HEK293 (cell line): ENCODE results near the gene NUMA1.

Source experiments
- CTCF ChIA-PET: fragments of 350-600 bp; formaldehyde crosslinking; extraction: SDS; loops from one replicate; lab custom pipeline; 2021; ENCODE audit warnings: antibody characterized with exemption; lab: Yijun Ruan, JAX
- POLR2A ChIA-PET: fragments of 300-600 bp; formaldehyde crosslinking; extraction: SDS; loops from one replicate; lab custom pipeline; 2020; ENCODE audit warnings: antibody characterized with exemption, inconsistent platforms; lab: Yijun Ruan, JAX
- H3K27ac ChIP-seq: fragments of 200-500 bp; sonication (Bioruptor generic); 2 replicates; pipeline ENCODE4 v1.5.1; 2014; ENCODE audit warnings: low read depth, low read length, control low read depth, inconsistent platforms; ENCODE audit errors: extremely low read depth
- H3K36me3 ChIP-seq, 2 experiments: fragments of 200-500 bp in 1 of 2; sonication (Bioruptor generic) in 1 of 2; 1 replicate in 1 of 2; 2 replicates in 1 of 2; pipeline ENCODE4 v1.5.1; 2014 to 2017; ENCODE audit warnings: inconsistent platforms in 2 of 2, low read length in 2 of 2; ENCODE audit not compliant: control insufficient read depth in 2 of 2, insufficient read depth in 1 of 2
- H3K4me1 ChIP-seq: fragments of 200-500 bp; sonication (Bioruptor generic); 2 replicates; pipeline ENCODE4 v1.5.1; 2014; ENCODE audit warnings: mild to moderate bottlenecking, low read length, inconsistent platforms; ENCODE audit not compliant: control insufficient read depth, insufficient read depth
- H3K4me3 ChIP-seq: 2 replicates; pipeline ENCODE4 v1.5.1; 2011; ENCODE audit warnings: low read depth, mild to moderate bottlenecking, control low read depth, low read length, moderate library complexity
- H3K9me3 ChIP-seq: fragments of 200-500 bp; sonication (Bioruptor generic); 2 replicates; pipeline ENCODE4 v1.5.1; 2014; ENCODE audit warnings: low read depth, low read length, inconsistent platforms; ENCODE audit not compliant: control insufficient read depth, insufficient read depth
- BCL11B ChIP-seq: fragments of 450-650 bp; formaldehyde crosslinking; IDR thresholded peaks from 2 replicates; pipeline ENCODE4 v1.5.1; 2016; ENCODE audit warnings: low read depth, missing biosample characterization, missing genetic modification characterization
- GLI4 ChIP-seq: fragments of 450-650 bp; formaldehyde crosslinking; IDR thresholded peaks from 2 replicates; pipeline ENCODE4 v1.5.1; 2016; ENCODE audit warnings: missing biosample characterization, missing genetic modification characterization
- KLF8 ChIP-seq: fragments of 450-650 bp; formaldehyde crosslinking; IDR thresholded peaks from 2 replicates; pipeline ENCODE4 v1.5.1; 2016; ENCODE audit warnings: missing biosample characterization, missing genetic modification characterization
- SCRT2 ChIP-seq: fragments of 450-650 bp; formaldehyde crosslinking; IDR thresholded peaks from 2 replicates; pipeline ENCODE4 v1.5.1; 2016; ENCODE audit warnings: missing biosample characterization, missing genetic modification characterization
- ZIC2 ChIP-seq: fragments of 450-650 bp; formaldehyde crosslinking; IDR thresholded peaks from 2 replicates; pipeline ENCODE4 v1.5.1; 2016; ENCODE audit warnings: missing biosample characterization, missing genetic modification characterization
- ZNF174 ChIP-seq: fragments of 450-650 bp; formaldehyde crosslinking; IDR thresholded peaks from 2 replicates; pipeline ENCODE4 v1.5.0; 2017; ENCODE audit warnings: missing biosample characterization, mild to moderate bottlenecking, missing genetic modification characterization
- ZNF221 ChIP-seq: fragments of 450-650 bp; formaldehyde crosslinking; IDR thresholded peaks from 2 replicates; pipeline ENCODE4 v1.5.1; 2017; ENCODE audit warnings: missing biosample characterization, missing genetic modification characterization, borderline replicate concordance
- ZNF23 ChIP-seq: fragments of 450-650 bp; formaldehyde crosslinking; IDR thresholded peaks from 2 replicates; pipeline ENCODE4 v1.5.1; 2016; ENCODE audit warnings: missing biosample characterization, missing genetic modification characterization, borderline replicate concordance
- ZNF280D ChIP-seq: fragments of 450-650 bp; formaldehyde crosslinking; IDR thresholded peaks from 2 replicates; pipeline ENCODE4 v1.5.1; 2016; ENCODE audit warnings: missing biosample characterization, missing genetic modification characterization
- ZNF292 ChIP-seq: fragments of 450-650 bp; formaldehyde crosslinking; IDR thresholded peaks from 2 replicates; pipeline ENCODE4 v1.5.1; 2016; ENCODE audit warnings: low read depth, missing biosample characterization, missing genetic modification characterization, borderline replicate concordance
- ZNF391 ChIP-seq: fragments of 450-650 bp; formaldehyde crosslinking; IDR thresholded peaks from 2 replicates; pipeline ENCODE4 v1.5.1; 2016; ENCODE audit warnings: low read depth, missing biosample characterization, missing genetic modification characterization, borderline replicate concordance
- ZNF394 ChIP-seq: fragments of 450-650 bp; formaldehyde crosslinking; IDR thresholded peaks from 2 replicates; pipeline ENCODE4 v1.5.1; 2016; ENCODE audit warnings: missing biosample characterization, missing genetic modification characterization, mild to moderate bottlenecking, moderate library complexity, borderline replicate concordance
- ZNF398 ChIP-seq: fragments of 450-650 bp; formaldehyde crosslinking; IDR thresholded peaks from 2 replicates; pipeline ENCODE4 v1.5.1; 2017; ENCODE audit warnings: missing biosample characterization, missing genetic modification characterization
- ZNF560 ChIP-seq: fragments of 450-650 bp; formaldehyde crosslinking; IDR thresholded peaks from 2 replicates; pipeline ENCODE4 v1.5.1; 2017; ENCODE audit warnings: missing biosample characterization, missing genetic modification characterization, borderline replicate concordance
- ZNF561 ChIP-seq: fragments of 450-650 bp; IDR thresholded peaks from 2 replicates; pipeline ENCODE4 v1.5.1; 2018; ENCODE audit warnings: missing biosample characterization, missing genetic modification characterization, borderline replicate concordance
- ZNF600 ChIP-seq: fragments of 450-650 bp; formaldehyde crosslinking; IDR thresholded peaks from 2 replicates; pipeline ENCODE4 v1.5.1; 2016; ENCODE audit warnings: missing biosample characterization, missing genetic modification characterization
- ZNF658 ChIP-seq: fragments of 450-650 bp; formaldehyde crosslinking; IDR thresholded peaks from 2 replicates; pipeline ENCODE4; 2016; ENCODE audit warnings: missing biosample characterization, missing genetic modification characterization
- ZNF747 ChIP-seq: fragments of 450-650 bp; formaldehyde crosslinking; IDR thresholded peaks from 2 replicates; pipeline ENCODE4 v1.5.1; 2016; ENCODE audit warnings: missing biosample characterization, missing genetic modification characterization
- ZNF785 ChIP-seq: fragments of 450-650 bp; formaldehyde crosslinking; IDR thresholded peaks from 2 replicates; pipeline ENCODE4 v1.5.1; 2016; ENCODE audit warnings: missing biosample characterization, missing genetic modification characterization
- TF ChIP-seq, protein P1 (sequence below): fragments of 450-650 bp; formaldehyde crosslinking; IDR thresholded peaks from 2 replicates; pipeline ENCODE4 v1.5.1; 2016; ENCODE audit warnings: missing biosample characterization, missing genetic modification characterization

NUMA1 gene

GRCh38 chr11:71998649-71999310 is 81.6 kb downstream of the NUMA1 start, which contains the start of gene IL18BP:
TSS of gene IL18BP (plus strand) at chr11:71998909. CDS start at chr11:71999985, 1,076 bp downstream.
- TF ChIP-seq, protein P1, sequence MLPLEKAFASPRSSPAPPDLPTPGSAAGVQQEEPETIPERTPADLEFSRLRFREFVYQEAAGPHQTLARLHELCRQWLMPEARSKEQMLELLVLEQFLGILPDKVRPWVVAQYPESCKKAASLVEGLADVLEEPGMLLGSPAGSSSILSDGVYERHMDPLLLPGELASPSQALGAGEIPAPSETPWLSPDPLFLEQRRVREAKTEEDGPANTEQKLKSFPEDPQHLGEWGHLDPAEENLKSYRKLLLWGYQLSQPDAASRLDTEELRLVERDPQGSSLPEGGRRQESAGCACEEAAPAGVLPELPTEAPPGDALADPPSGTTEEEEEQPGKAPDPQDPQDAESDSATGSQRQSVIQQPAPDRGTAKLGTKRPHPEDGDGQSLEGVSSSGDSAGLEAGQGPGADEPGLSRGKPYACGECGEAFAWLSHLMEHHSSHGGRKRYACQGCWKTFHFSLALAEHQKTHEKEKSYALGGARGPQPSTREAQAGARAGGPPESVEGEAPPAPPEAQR (tag by site-specific recombination), result no peak
- TF ChIP-seq ZNF292 (tag by site-specific recombination), result no peak
- no peak for TF ChIP-seq ZNF785
- no peak for TF ChIP-seq ZNF658 (tag by site-specific recombination)
- TF ChIP-seq ZNF394, result no peak
- TF ChIP-seq ZIC2, result no peak
- no peak for TF ChIP-seq ZNF398
- no peak for TF ChIP-seq KLF8 (tag by site-specific recombination)
- TF ChIP-seq ZNF23, result no peak
- no peak for TF ChIP-seq ZNF280D (tag by site-specific recombination)
- no peak for TF ChIP-seq GLI4
- TF ChIP-seq ZNF561 (tag by site-specific recombination), result no peak
- TF ChIP-seq ZNF600 (tag by site-specific recombination), result no peak
- TF ChIP-seq BCL11B (tag by site-specific recombination), result no peak
- TF ChIP-seq ZNF221 (tag by site-specific recombination), result no peak
- TF ChIP-seq ZNF391 (tag by site-specific recombination), result no peak
- no peak for TF ChIP-seq ZNF747 (tag by site-specific recombination)
- TF ChIP-seq ZNF174, result no peak
- no peak for TF ChIP-seq SCRT2 (tag by site-specific recombination)
- Histone ChIP-seq H3K36me3 (peaks cover 0 to 56% of the 10 kb centered on the region in 2 experiments; a peak in 1 of 3 replicates), H3K27ac (no peak within 1 kb of the TSS), H3K4me1 (no peaks in the 10 kb centered on the region), H3K4me3 (no peak within 1 kb of the TSS), H3K9me3 (no peaks in the 10 kb centered on the region)
- CTCF ChIA-PET, result interaction anchor here (1.0 kb wide), 1 partner anchor 10 kb away, joined by 3 read pairs; no protein-coding TSS in a partner anchor
- POLR2A ChIA-PET, result no interaction called here

DNA sequence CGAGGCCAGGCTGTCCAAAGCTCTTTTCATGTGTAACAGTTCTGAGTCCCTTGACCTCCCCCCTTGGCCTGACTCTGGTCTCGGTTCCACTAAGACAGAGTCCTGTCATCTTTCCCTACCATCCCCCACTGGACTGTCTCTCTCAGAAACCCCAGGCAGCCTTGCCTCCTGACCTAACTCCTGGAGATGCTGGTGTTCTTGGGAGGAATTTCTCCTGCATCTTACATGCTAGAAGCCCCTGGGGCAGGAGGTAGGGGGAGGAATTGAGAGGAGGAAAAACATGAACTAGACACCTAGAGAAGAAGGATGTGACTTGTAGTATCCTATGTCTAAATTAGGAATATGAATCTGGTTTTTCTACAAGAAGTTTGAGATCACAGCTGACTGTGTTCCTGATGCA is 82.3 kb downstream of the NUMA1 start:
- Histone ChIP-seq H3K4me1 (no peaks in the 10 kb centered on the region), H3K27ac (no peak overlapping the region), H3K4me3 (no peak overlapping the region), H3K9me3 (no peaks in the 10 kb centered on the region), H3K36me3 (peaks cover 0 to 49% of the 10 kb centered on the region in 2 experiments; a peak in 1 of 3 replicates)
- POLR2A ChIA-PET, result no interaction called here
- no peak for TF ChIP-seq ZNF560 (tag by site-specific recombination)
- CTCF ChIA-PET, result interaction anchor here (1.0 kb wide), 1 partner anchor 11 kb away, joined by 3 read pairs; no protein-coding TSS in a partner anchor
